Hippocampal formation (tissue), 2 donors: ENCODE results near the gene STARD7.
"Not testable (repeated sequence)": the region's sequence is repeated elsewhere in the genome, so short reads cannot be mapped to it uniquely, and the experiment has no call there.

Experiments used
- DNase-seq, 2 donors: peaks; one replicate each; lab custom pipeline; 2025; lab: John Stamatoyannopoulos, UW

Gene STARD7

GRCh38 chr2:96233880-96234316 lies 25.3 kb upstream of the STARD7 start:
- DNase-seq = no peak

DNA sequence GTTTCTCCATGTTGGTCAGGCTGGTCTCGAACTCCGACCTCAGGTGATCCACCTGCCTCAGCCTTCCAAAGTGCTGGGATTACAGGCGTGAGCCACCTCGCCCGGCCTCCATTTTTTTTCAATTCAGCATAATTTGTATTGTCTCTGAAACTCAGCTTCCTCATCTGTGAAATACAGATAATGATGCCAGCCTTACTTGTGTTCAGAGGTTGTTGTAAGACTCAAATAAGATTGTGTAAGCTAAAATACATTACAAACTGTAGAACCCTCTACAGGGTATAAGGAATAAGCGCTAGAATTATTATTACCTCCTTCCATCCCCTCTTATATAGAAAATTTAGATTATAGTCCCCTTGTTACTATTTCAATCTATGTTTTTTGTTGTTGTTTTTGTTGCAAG lies 24.8 kb upstream of the STARD7 start:
- DNase-seq = no peak

- no peak for DNase-seq
Observed at GRCh38 chr2:96231316-96231715, 22.7 kb upstream of the STARD7 start.

GRCh38 chr2:96225016-96225533 lies 16.4 kb upstream of the STARD7 start:
- DNase-seq = no peak

GRCh38 chr2:96221106-96221505 lies 12.5 kb upstream of the STARD7 start:
- not testable (repeated sequence) for DNase-seq

GRCh38 chr2:96219959-96220358 lies 11.3 kb upstream of the STARD7 start:
- DNase-seq = not testable (repeated sequence)

DNA sequence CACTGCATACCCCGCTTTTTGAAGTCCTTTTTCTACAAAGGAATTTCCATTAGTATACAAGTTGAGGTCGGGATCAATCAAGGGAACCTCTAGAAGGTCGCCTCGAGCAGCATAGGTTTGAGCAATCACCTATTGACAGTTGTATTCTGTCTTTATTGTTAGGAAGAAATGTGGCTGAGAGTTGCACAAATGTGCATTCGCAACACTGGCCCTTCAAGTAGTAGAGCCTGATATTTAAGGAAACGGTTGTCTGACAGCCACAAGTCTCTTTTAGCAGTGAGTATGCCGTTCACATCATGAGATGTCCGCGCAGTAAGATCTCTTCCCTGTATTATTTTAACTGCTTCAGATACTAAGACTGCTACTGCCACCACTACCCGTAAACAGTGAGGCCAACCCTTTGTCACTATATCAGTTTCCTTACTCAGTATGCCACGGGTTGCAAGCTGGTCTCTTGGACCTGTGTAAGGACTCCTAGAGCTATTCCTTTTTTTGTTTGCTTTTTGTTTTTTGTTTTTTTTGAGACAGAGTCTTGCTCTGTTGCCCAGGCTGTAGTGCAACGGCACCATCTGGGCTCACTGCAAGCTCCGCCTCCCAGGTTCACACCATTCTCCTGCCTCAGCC lies 10.0 kb upstream of the STARD7 start:
- DNase-seq = no peak

DNA sequence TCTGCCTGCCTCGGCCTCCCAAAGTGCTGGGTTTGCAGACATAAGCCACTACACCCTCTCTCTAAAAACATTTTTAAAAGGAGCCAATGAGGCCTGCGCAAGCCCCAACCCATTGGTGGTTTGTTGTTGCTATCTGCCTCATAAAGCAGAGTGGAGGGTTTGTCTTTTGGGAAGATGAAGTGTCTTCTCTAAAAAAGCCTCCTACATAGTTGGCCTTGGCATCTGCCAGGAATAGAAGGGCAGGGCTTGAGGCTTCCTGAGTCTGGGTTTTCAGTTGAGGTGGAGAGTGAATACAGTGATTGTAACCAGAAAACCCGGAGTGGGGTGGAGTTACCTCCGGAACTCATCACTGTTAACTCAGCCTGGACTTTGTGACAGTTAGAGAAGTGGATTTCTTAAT lies 5.9 kb upstream of the STARD7 start:
- no peak for DNase-seq

DNA sequence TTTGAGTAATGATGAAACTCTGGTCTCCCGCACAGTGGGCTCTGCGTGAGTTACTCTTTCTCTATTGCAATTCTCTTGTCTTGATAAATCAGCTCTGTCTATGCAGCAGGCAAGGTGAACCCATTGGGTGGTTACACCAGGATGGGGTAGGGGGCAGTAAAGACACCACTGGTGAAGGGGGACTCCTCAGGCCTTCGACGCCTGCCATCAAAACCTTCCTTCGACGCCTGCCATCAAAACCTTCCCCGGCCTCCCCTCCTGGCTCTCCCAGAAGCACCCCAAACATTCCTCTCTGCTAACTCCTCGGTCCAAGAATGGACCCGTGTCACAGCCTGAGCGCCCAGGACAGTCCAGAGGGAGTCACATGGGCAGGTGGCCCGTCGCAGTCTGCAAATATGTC lies 4.8 kb upstream of the STARD7 start:
- no peak for DNase-seq

DNA sequence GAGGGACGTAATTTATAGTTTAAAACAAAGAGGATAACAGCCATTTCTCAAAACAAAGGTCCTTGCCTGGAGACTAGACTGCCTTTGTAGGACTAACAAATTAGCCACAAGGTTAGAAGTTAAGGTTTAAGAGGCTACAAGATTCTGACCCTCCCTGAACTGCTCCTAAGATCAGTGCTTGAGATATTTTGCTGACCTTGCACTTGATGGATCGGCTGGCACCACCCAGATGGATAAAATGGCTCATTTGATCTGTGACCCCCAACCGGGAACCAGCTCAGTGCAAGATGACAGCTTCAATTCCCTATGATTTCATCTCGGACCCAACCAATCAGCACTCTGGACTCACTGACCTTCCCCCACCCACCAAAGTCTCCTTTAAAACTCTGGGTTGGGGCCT lies 3.7 kb upstream of the STARD7 start:
- DNase-seq = no peak

GRCh38 chr2:96209729-96210085 lies 1.1 kb upstream of the STARD7 start:
- DNase-seq = no peak

- no peak for DNase-seq
Observed at GRCh38 chr2:96209011-96209728, 543 bp upstream of the STARD7 start.

DNA sequence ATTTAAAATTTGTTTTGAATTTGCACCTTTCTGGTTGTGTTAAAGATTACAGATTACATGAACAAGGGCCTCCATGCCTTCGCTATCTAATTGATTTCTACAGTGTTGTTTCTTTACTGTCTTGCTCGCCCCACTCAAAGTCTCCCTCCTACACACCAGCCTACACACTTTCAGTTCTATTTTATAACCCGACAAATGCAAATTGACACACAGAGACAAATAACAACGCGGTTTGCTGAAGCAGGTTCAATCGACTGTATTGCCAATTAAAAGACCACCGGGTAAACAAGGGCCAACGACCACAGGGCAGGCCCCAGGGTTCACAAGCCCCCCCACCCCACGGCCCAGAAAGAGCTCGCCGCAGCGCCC lies 869 bp downstream of the STARD7 start:
- DNase-seq = no peak

- no peak for DNase-seq
Observed at GRCh38 chr2:96207073-96207773, 1.4 kb downstream of the STARD7 start.

- no peak for DNase-seq
Observed at GRCh38 chr2:96205888-96206287, 2.7 kb downstream of the STARD7 start.

GRCh38 chr2:96204836-96205624 lies 3.6 kb downstream of the STARD7 start:
- peak; percentile 32 to 75 for DNase-seq

DNA sequence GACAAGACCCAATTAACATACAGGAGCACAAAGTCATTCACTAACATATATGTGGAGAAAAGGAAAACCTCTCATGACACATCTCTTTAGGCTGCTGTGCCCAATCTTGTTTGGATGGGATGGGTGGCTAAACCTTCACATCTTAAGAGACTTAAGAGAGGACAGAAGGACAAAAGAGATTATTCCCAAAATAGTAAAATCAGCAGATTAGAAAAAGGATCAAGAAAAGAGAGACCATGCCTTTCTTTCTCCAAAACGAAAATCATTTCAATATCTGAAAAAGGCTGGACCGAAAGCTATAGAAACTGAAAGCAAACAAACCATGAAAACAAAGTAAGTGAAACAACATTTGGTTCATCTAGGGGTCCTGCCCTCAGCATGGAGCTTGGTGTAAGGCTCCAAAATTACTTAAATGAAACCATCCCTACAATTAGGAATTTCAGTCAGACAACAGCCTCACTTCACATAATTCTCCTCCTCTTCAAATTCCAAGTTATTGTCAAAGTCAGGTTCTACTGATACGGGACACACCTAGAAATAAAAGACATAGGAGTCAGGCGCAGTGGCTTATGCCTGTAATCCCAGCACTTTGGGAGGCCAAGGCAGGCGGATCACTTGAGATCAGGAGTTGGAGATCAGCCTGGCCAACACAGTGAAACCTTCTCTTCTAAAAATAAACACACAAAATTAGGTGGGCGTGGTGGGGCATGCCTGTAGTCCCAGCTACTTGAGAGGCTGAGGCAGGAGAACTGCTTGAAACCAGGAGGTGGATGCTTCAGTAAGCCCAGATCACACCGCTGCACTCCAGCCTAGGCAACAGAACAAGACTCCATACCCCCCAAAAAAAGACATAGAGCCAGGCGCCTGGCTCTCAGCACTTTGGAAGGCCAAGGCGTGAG lies 5.2 kb downstream of the STARD7 start:
- DNase-seq = no peak

DNA sequence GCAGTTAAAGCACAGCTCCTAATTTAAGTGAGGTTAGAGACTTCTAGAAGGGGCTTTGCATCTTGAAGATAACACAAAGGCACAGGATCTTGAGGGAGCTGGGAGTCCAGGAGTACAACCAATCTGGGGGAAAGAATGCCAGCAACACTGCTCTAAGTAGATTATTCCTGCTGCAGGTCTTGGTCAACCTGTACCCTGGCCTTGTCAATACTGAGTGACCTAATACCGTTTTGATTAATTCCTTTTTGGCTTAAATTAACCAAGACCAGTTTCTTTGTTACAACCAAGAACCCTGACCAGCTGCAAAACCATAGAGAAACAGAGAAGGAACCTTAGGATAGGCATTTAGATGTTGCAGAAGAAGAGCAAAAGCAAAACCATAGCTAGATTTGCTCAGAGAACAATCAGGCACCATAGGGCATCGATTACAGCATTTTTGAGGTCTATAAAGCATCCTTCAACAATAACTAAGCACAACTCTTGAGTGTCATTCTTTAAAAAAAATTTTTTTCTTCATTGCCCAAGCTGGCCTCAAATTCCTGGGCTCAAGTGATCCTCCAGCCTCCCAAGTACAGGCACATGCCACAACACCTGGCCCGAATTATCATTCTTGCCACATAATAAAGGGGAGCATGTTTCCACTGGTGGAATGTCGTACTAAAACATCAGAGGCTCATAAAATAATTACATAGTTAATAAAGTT lies 6.3 kb downstream of the STARD7 start:
- DNase-seq = no peak

GRCh38 chr2:96201338-96201737 lies 7.3 kb downstream of the STARD7 start:
- no peak for DNase-seq

- no peak for DNase-seq
Observed at GRCh38 chr2:96198921-96199320, 9.7 kb downstream of the STARD7 start.
